Right lung (tissue), 5 donors: ENCODE data around the gene PANK4. TPM values are rescaled to one million over a fixed set of nuclear protein-coding genes. Genes with fewer than 3 reads are reported as not detected.
A peak's percentile ranks its signal among the peaks of the same experiment; 100 is the strongest.

Source experiments
- DNase-seq, 2 donors: peaks; one replicate each; pipeline ENCODE4 v3.0.0-alpha.2; 2013
- polyA plus RNA-seq, 5 donors: library from polyadenylated mRNA; unstranded; fragments of 120-200 nt; gene quantifications; one replicate each; pipeline versions ENCODE4 v1.2.1 to v1.2.3, GENCODE V29; 2013; ENCODE audit warnings: inconsistent platforms in 1 of 5, low replicate concordance in 1 of 5; ENCODE audit not compliant: insufficient read length in 5 of 5, insufficient read depth in 1 of 5

PANK4 gene
- polyA plus RNA-seq, 5 donors: 20.2 to 29.0 (median 26.4) TPM

- DNase-seq: no peak
These were observed 12.3 kb downstream of the PANK4 start for GRCh38 chr1:2513939-2514652.

DNA sequence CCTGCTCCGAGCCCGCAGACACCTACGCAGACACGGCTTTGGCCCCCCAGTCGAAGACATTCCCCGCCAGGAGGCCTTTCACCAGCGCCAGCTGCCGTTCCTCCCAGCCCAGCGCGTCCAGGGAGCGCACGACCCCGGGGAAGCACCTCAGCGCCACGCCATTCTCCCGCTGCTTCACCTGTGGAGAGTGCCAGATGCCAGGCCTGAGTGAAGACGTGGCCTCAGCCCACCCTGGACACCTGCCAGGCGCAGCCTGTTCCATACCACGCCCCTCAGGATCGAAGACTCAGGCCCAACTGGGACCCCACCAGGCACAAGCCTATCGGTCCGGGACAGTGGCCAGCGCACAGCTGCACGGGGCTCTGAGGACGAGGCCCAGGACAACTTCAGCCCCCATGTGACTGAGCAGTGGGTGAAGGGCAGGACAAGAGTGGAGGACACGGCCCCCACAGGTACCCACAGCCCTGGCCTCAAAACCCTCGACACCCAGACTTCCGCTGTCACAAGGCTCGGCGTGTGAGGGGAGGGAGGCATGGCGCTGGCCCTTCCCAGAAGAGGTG lies 13.5 kb downstream of the PANK4 start:
- DNase-seq: no peak

DNA sequence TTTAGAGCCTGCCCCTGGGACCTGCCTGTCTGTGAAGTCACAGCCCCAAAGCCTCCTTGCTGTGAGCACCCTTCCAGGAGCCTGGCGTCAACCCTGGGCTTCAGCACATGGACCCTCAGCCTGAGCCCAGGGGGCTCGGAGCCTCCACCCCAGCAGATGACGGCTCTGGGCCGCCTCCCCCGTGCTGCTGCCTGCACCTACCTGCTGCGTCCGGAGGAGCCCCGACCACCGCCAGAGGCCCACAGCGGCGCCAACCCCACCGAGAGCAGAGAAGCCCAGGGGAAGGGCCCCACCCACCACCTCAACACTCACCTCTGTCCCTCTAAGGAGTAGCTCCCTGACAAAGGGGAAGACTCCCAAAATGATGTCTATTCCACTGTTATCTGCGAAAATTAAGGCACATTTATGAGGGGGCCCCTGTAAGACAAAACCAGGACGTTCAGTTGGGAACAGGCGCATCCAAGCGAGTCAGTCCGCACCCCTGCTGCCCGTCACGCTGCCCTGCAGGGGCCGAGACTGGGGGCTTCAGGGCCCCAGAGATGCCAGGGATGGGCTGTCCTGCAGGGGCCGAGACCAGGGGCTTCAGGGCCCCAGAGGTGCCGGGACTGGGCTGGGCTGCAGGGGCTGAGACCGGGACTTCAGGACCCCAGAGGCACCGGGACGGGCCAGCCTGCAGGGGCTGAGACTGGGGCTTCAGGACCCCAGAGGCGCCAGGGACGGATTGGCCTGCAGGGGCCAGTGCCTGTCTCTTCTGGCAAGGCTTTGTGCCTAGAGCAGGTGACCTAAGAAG lies 15.8 kb downstream of the PANK4 start:
- DNase-seq: no peak

- DNase-seq: no peak
These were observed 16.8 kb downstream of the PANK4 start for GRCh38 chr1:2509589-2509988.

DNA sequence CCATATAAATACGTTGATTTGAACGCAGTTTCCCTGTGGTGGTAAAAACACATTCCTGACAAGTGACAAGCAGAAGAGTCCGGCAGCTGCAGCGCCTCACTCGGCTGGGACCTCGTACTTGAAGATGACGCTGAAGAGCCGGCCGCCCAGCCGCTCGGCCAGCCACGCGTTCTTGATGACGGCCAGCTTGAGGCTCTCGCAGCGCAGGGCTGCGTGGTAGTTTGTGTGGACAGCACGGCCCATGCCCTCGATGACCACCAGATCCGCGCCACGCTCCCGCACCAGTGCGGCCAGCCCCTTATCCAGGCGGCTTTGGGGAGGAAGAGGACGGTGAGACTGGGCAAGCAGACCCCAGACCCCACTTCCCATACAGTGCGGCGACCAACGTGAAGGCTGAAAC lies 17.6 kb downstream of the PANK4 start:
- no peak for DNase-seq

- DNase-seq: no peak
These were observed 18.2 kb downstream of the PANK4 start for GRCh38 chr1:2508180-2508579.

DNA sequence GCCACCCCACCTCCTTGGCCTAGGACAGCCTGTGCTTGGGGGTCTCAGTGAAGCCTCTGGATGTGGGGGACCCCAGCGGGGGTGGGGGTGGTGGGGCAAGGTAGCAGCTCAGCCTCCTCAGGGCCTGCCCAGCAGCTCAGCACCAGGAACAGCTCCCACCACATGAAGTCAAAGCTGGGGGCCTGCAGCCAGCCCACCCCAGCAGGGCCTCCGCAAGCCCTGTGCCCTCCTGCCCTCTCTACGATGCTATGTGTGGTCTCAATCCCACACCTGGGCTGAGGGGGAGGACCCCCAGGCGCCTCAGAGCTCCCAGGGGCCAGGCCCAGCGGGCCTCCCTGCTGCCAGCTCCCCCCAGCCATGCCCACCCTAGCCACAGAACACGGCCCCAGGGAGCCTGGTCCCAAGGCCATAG lies 18.6 kb downstream of the PANK4 start:
- no peak for DNase-seq

GRCh38 chr1:2506901-2507565 lies 19.4 kb downstream of the PANK4 start:
- no peak for DNase-seq

DNA sequence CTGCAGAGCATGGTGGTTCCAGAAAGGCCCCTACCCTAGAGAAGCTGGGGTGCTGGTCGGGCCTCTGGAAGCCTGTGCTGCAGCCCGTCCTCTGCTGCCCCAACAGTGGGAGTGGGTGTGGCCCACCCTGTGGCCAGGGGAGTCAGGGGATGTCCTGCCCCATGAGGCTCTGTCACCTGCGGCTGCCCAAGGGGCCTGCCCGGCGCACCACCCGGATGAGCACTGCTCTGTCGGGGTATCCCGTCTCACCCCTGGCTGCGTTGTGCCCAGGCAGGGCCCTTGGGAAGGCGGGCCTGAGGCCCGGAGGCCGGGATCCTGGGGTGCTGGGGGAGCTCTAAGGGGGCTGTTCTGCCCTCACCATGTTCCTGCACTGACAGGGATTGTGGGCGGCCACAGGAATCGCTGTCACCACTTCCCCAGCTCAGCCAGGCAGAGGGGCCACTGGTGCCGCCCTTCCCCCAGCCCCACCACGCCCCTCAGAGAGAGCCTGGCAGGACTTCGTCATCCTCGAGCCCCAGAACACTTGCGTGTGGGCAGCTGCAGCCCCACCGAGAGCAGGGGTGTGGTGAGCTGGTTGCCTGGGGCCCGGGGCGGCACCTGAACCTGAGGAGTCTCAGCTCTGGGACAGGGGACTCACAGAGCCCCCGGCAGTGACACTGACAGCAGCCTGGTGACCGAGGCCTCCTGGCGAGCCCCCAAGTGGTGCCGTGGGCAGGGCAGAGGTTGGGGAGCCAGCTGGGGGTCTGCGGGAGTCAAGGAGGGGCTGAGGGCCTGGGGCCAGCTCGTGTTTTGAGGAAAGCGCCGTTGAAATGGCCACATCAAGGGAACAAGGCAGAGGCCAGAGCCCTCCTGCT lies 20.2 kb downstream of the PANK4 start:
- DNase-seq: no peak

DNA sequence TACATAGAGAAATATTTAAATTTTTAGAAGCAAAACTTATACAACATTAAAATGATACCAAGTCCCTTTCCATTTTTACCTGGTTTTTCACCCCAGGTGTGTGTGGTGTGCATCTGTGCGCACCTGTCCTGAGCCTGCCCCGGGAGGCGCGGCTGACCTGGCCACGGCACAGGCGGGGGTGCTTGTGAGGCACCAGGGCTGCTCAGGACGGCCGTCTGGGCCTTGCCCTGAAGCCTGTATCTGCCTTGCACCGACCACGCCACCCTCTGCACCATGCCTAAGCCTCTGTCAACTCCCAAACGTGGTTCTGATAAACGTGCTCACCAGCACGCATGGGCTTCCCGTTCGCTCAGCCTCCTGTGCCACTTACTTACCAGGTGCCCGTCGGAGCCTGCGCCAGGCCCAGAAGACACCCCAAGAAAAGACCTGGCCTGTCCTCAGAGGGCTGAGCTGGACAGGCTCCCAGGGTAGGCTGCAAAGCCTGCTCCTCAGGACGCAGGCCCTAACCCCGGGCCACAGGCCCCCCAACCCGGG lies 20.9 kb downstream of the PANK4 start:
- DNase-seq: no peak

GRCh38 chr1:2504949-2505272 lies 21.5 kb downstream of the PANK4 start:
- DNase-seq: no peak

- peak in 1 of 2 donors; percentile 36 for DNase-seq
These were observed 22.0 kb downstream of the PANK4 start for GRCh38 chr1:2504225-2504948.

GRCh38 chr1:2503554-2504224 lies 22.7 kb downstream of the PANK4 start:
- no peak for DNase-seq

GRCh38 chr1:2502661-2503553 lies 23.5 kb downstream of the PANK4 start:
- no peak for DNase-seq

GRCh38 chr1:2502210-2502609 lies 24.2 kb downstream of the PANK4 start:
- DNase-seq: no peak

DNA sequence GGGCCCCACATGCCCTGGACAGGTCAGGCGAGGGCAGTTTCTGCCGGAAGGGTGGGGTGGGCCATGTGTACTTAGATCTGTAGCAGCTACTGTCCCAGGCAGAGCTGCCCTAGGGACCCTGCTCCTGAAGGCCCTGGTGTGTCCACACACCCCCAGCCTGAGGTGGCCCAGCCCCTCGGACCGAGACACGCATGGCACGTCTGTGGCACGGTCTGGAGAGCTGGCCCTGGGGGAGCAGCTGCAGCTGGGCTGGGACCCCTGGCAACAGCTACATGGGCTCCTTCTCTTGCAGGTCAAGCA lies 24.6 kb downstream of the PANK4 start:
- no peak for DNase-seq

- DNase-seq: no peak
These were observed 25.2 kb downstream of the PANK4 start for GRCh38 chr1:2501041-2501819.

GRCh38 chr1:2499986-2500596 lies 26.3 kb downstream of the PANK4 start:
- no peak for DNase-seq
